Left ventricle myocardium inferior (tissue), 1 donor: Measurements from ENCODE around the gene CD46. TPM values are rescaled to one million over a fixed set of nuclear protein-coding genes. Genes with fewer than 3 reads are reported as not detected.

Experiments used
- DNase-seq: peaks from one replicate; pipeline ENCODE4 v3.0.0-alpha.2; 2020
- H3K27ac ChIP-seq: fragments of 200-600 bp; replicated peaks from 2 replicates; pipeline ENCODE4 v1.8.0; 2021
- H3K27me3 ChIP-seq: fragments of 200-600 bp; 2 replicates; pipeline ENCODE4 v1.8.0; 2021; ENCODE audit warnings: low read depth
- H3K36me3 ChIP-seq: fragments of 200-600 bp; 2 replicates; pipeline ENCODE4 v1.8.0; 2021
- H3K4me1 ChIP-seq: fragments of 200-600 bp; 2 replicates; pipeline ENCODE4 v1.8.0; 2021
- H3K4me3 ChIP-seq: fragments of 200-600 bp; 2 replicates; pipeline ENCODE4 v1.8.0; 2021; ENCODE audit warnings: mild to moderate bottlenecking, moderate library complexity
- H3K9me3 ChIP-seq: fragments of 200-600 bp; replicated peaks from 2 replicates; pipeline ENCODE4 v1.8.0; 2021
- CTCF ChIP-seq: fragments of 200-600 bp; IDR thresholded peaks from 2 replicates; pipeline ENCODE4 v1.8.0; 2021; ENCODE audit warnings: antibody characterized with exemption, mild to moderate bottlenecking, borderline replicate concordance
- intact Hi-C: fragments of 100-400 bp; cut with micrococcal nuclease; formaldehyde crosslinking; loops from one replicate; pipeline ENCODE4 v1.11.0; 2022
- total RNA-seq: library from RNA; stranded (reverse); fragmentation: NEBNext Ultra II Directional; extraction: Animal tissue kit (Norgen Biotek cat#: 25700); gene quantifications from one replicate; pipeline ENCODE4 v1.2.1, GENCODE V29; 2021
- donor health status: DM: no; HTN: yes; CAD: no; lungs with severe emphysema.

The CD46 gene
- total RNA-seq, 1 donor from 2014 or later: 105 TPM

GRCh38 chr1:207779008-207779407 lies 27.2 kb downstream of the CD46 start:
- H3K4me1 ChIP-seq: peaks cover 6% of the 10 kb centered on the region
- peaks cover 60% of the 10 kb centered on the region for H3K36me3 ChIP-seq
- H3K9me3 ChIP-seq: peaks cover 19% of the 10 kb centered on the region
- intact Hi-C loops: no loop called here
- no peaks in the 10 kb centered on the region for H3K27me3 ChIP-seq
- no peak for TF ChIP-seq CTCF
- no peak overlapping the region for H3K4me3 ChIP-seq
- DNase-seq: no peak
- no peak overlapping the region for H3K27ac ChIP-seq

GRCh38 chr1:207781312-207781711 lies 29.5 kb downstream of the CD46 start:
- no peaks in the 10 kb centered on the region for H3K27me3 ChIP-seq
- intact Hi-C loops: no loop called here
- no peak for TF ChIP-seq CTCF
- peaks cover 15% of the 10 kb centered on the region for H3K9me3 ChIP-seq
- no peak overlapping the region for H3K4me3 ChIP-seq
- DNase-seq: no peak
- peaks cover 53% of the 10 kb centered on the region for H3K36me3 ChIP-seq
- no peak overlapping the region for H3K27ac ChIP-seq
- H3K4me1 ChIP-seq: peaks cover 6% of the 10 kb centered on the region

- Histone ChIP-seq H3K9me3 (no peaks in the 10 kb centered on the region), H3K27ac (no peak overlapping the region), H3K4me1 (no peaks in the 10 kb centered on the region), H3K36me3 (peaks cover 42% of the 10 kb centered on the region), H3K27me3 (no peaks in the 10 kb centered on the region), H3K4me3 (no peak overlapping the region)
- no peak for TF ChIP-seq CTCF
- intact Hi-C loops: no loop called here
- no peak for DNase-seq
These were observed 35.9 kb downstream of the CD46 start for GRCh38 chr1:207787776-207788175.

GRCh38 chr1:207789386-207789785 lies 37.5 kb downstream of the CD46 start:
- Histone ChIP-seq H3K4me1 (no peaks in the 10 kb centered on the region), H3K4me3 (no peak overlapping the region), H3K27me3 (no peaks in the 10 kb centered on the region), H3K9me3 (no peaks in the 10 kb centered on the region), H3K36me3 (peaks cover 43% of the 10 kb centered on the region), H3K27ac (no peak overlapping the region)
- no peak for TF ChIP-seq CTCF
- intact Hi-C loops: no loop called here
- no peak for DNase-seq

- Histone ChIP-seq H3K27me3 (no peaks in the 10 kb centered on the region), H3K27ac (no peak overlapping the region), H3K36me3 (peaks cover 37% of the 10 kb centered on the region), H3K4me3 (no peak overlapping the region), H3K9me3 (no peaks in the 10 kb centered on the region), H3K4me1 (no peaks in the 10 kb centered on the region)
- DNase-seq: no peak
- intact Hi-C loops: no loop called here
- TF ChIP-seq CTCF: no peak
These were observed 38.2 kb downstream of the CD46 start for GRCh38 chr1:207789792-207790787.
